ENCODE data around the gene SOCS6. TPM values are rescaled to one million over a fixed set of nuclear protein-coding genes. Genes with fewer than 3 reads are reported as not detected.
A peak's percentile ranks its signal among the peaks of the same experiment; 100 is the strongest.
"Not testable (repeated sequence)": the region's sequence is repeated elsewhere in the genome, so short reads cannot be mapped to it uniquely, and the experiment has no call there.

Gene SOCS6
- total RNA-seq, 1 donor, result 36.7 TPM

DNA sequence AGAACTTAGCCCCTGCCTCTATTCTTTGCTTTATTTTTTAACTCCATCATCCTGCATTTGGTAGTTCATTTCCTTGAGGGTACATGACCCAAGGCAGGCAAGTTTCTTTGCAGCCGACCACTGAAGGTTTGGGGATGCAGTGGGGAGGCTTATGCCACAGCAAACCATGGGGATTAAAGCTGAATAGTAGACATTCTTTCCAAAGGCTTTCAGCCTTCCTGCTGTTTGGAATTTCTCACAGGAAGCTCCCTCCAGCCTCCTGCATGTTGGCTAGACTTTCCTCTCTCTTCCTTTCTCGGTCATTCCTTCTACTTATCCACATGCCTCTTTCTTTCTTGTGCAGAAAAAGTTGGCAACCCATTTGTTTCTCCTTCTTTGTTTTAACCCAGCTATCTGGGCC lies 77.3 kb downstream of the SOCS6 start:
- no peak overlapping the region for H3K4me3 ChIP-seq (ENCODE audit: low read depth, low read length)
- peak; percentile 37 for DNase-seq (ENCODE audit: low read depth)
- TF ChIP-seq, protein P1, sequence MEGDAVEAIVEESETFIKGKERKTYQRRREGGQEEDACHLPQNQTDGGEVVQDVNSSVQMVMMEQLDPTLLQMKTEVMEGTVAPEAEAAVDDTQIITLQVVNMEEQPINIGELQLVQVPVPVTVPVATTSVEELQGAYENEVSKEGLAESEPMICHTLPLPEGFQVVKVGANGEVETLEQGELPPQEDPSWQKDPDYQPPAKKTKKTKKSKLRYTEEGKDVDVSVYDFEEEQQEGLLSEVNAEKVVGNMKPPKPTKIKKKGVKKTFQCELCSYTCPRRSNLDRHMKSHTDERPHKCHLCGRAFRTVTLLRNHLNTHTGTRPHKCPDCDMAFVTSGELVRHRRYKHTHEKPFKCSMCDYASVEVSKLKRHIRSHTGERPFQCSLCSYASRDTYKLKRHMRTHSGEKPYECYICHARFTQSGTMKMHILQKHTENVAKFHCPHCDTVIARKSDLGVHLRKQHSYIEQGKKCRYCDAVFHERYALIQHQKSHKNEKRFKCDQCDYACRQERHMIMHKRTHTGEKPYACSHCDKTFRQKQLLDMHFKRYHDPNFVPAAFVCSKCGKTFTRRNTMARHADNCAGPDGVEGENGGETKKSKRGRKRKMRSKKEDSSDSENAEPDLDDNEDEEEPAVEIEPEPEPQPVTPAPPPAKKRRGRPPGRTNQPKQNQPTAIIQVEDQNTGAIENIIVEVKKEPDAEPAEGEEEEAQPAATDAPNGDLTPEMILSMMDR (IDR thresholded peaks at IDR 0.05; ENCODE audit: insufficient read depth, low read length), result no peak

DNA sequence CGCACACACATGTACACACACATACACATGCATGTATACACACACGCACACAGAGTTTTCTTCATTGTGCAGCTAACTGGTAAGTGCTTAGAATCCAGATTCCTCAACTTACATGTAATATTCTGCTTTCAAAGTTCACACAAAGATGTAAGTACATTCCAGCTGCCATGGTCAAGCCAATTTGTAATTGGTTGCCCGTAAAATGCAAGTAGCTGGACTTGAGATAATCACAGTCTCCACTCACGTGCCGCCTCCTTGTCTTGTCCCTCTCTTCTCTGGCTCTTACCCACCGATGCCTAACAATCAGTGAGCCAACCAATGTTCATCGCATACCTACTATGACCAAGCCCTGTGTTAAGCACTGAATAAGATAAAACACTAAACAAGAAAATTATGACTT lies 77.8 kb downstream of the SOCS6 start:
- DNase-seq (ENCODE audit: low read depth), result peak; percentile 27
- TF ChIP-seq, protein P1 (IDR thresholded peaks at IDR 0.05; ENCODE audit: insufficient read depth, low read length), result no peak
- H3K4me3 ChIP-seq (ENCODE audit: low read depth, low read length), result no peak overlapping the region

DNA sequence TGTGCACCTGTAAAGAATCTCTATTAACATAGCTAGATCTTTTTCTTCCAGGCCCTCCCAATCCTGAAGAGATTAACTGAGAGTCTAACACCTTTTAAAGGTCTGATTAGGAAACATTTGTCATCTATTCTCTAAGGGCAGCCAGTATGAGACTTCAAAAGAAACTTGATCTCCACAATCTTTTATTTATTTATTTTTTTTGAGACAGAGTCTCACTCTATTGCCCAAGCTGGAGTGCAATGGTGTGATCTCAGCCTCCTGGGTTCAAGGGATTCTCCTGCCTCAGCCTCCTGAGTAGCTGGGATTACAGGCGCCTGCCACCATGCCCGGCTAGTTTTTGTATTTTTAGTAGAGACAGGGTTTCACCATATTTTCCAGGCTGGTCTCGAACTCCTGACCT lies 78.5 kb downstream of the SOCS6 start:
- not testable (repeated sequence) for H3K4me3 ChIP-seq (ENCODE audit: low read depth, low read length); DNase-seq (ENCODE audit: low read depth)

DNA sequence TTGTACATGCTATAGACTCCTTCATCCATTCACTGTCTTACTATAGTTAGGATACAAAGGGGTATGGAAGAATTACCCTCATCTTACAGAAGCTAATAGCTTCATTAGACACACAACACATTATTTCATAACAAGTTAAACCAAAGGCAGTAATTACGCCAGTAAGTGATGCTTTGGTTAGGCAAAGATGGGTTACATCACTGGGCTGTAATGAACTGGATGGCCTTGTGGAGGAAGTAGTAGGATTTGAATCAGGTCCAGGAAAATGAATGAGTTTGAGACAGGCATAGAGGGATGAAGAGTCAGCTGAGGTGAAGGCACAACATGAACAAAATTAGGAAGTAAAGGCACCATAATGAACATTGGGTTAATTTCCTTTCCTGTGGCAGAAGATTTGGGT lies 80.1 kb downstream of the SOCS6 start:
- TF ChIP-seq, protein P1 (IDR thresholded peaks at IDR 0.05; ENCODE audit: insufficient read depth, low read length), result no peak
- H3K4me3 ChIP-seq (ENCODE audit: low read depth, low read length), result no peak overlapping the region
- peak; percentile 17 for DNase-seq (ENCODE audit: low read depth)

DNA sequence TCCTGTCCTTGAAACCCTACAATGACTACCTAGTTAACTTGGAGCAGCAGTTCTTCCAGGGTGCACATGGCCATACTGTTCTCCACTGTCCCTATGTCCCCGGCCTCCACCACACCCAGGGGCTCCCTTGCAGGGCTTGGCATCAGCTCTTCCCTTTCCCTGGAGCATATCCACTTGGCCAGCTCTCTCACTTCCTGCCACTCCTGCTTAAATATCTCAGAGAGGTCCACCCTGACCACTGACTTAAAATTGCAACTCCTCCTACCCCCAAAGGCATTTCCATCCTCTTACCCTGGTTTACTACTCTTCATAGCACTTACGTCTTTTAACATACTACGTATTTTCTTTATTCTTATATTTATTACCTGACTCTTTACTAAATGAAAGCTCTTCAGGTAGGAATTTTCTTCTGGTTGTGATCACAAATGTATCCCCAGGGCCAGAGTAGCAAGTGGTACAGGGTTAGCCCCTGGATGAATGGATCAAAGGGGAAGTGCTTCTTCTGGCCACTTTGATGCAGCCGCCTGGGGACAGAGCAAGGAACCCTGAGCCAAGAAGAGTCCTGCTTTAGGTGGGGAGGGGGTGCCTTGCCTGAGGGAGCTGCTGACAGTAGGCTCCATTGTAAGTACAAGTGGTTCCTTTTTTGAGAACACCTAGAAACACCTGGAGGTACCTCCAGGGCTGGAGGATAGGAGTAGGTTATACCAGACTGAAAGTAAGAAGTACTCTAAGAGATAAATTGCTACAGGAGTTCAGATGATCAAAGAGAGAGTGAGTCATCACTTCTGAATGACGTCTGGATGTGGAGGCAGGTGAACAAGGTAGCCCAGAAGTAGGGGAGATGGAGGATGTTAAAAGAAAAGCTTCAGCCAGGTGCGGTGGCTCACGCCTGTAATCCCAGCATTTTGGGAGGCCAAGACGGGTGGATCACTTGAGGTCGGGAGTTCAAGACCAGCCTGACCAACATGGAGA lies 82.2 kb downstream of the SOCS6 start:
- DNase-seq (ENCODE audit: low read depth), result no peak
- TF ChIP-seq, protein P1 (IDR thresholded peaks at IDR 0.05; ENCODE audit: insufficient read depth, low read length), result no peak
- H3K4me3 ChIP-seq (ENCODE audit: low read depth, low read length), result no peak overlapping the region

DNA sequence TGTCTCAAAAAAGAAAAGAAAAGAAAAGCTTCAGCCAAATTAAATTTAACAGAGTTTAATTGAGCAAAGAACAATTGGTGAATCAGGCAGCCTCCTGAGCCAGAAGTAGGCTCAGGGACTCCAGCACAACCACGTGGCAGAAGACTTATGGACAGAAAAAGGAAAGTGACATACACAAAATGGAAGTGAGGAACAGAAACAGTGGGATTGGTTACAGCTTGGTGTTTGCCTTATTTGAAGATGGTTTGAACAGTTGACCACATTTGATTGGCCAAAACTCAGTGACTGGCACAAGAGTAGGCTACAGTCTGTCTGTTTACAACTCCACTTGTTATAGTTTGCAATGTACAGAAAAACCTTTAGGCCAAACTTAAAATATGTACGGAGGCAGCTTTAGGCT lies 83.1 kb downstream of the SOCS6 start:
- no peak overlapping the region for H3K4me3 ChIP-seq (ENCODE audit: low read depth, low read length)
- TF ChIP-seq, protein P1 (IDR thresholded peaks at IDR 0.05; ENCODE audit: insufficient read depth, low read length), result no peak
- no peak for DNase-seq (ENCODE audit: low read depth)

DNA sequence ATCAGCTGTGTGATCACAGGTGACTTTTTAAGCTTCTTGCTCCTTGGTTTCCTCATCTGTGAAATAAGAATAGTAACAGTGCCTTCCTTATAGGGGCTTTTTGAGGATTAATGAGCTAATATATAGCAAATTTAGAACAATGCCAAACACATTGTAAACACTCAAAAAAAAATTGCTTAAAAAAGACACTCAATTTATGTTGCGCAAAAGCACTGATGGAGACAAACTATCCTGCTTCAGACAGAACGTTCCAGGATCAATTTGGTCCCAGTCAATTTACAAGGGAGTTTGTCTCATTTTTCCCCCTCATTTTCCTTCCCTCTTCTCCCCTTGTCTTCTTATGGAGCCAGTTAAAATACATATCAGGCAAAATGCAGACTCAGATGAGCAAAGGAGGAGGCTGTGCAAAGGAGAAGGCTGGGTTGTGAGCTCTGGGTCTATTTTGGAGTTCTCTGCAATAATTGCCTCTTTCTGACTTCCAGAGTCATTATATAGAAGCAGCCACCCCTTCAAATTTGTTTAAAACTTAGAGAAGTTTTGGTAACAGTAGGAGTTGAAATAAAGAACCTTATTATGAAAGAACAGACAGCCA lies 83.7 kb downstream of the SOCS6 start:
- DNase-seq (ENCODE audit: low read depth), result no peak
- TF ChIP-seq, protein P1 (IDR thresholded peaks at IDR 0.05; ENCODE audit: insufficient read depth, low read length), result no peak
- H3K4me3 ChIP-seq (ENCODE audit: low read depth, low read length), result no peak overlapping the region
